UCSD-AML1 (cell line): ENCODE results near the gene TRIP6.
A peak's percentile ranks its signal among the peaks of the same experiment; 100 is the strongest.
"Not testable (repeated sequence)": the region's sequence is repeated elsewhere in the genome, so short reads cannot be mapped to it uniquely, and the experiment has no call there.

Source experiments
- DNase-seq: peaks from one replicate; lab custom pipeline; 2025; ENCODE audit not compliant: unreplicated experiment; lab: John Stamatoyannopoulos, UW

TRIP6 gene

GRCh38 chr7:100837099-100837836 is 29.9 kb upstream of the TRIP6 start:
- no peak for DNase-seq

- DNase-seq = no peak
Observed at GRCh38 chr7:100839361-100839760, 27.8 kb upstream of the TRIP6 start.

- no peak for DNase-seq
Observed at GRCh38 chr7:100840470-100841100, 26.6 kb upstream of the TRIP6 start.

- no peak for DNase-seq
Observed at GRCh38 chr7:100847360-100847759, 19.8 kb upstream of the TRIP6 start.

- peak; percentile 82 for DNase-seq
Observed at GRCh38 chr7:100852048-100852872, 14.9 kb upstream of the TRIP6 start, which contains the start of gene SLC12A9. SLC12A9 (plus strand) TSS chr7:100852713; CDS start chr7:100854198, 1,485 bp downstream.

GRCh38 chr7:100854146-100854895 is 12.9 kb upstream of the TRIP6 start:
- DNase-seq = no peak

- DNase-seq = not testable (repeated sequence)
Observed at GRCh38 chr7:100854899-100855298, 12.3 kb upstream of the TRIP6 start.

- no peak for DNase-seq
Observed at GRCh38 chr7:100855515-100855914, 11.7 kb upstream of the TRIP6 start.

GRCh38 chr7:100856871-100857282 is 10.3 kb upstream of the TRIP6 start:
- no peak for DNase-seq

GRCh38 chr7:100859856-100860255 is 7.3 kb upstream of the TRIP6 start:
- DNase-seq = no peak

GRCh38 chr7:100860702-100861615 is 6.2 kb upstream of the TRIP6 start:
- no peak for DNase-seq

GRCh38 chr7:100861616-100861985 is 5.6 kb upstream of the TRIP6 start:
- DNase-seq = no peak

- DNase-seq = no peak
Observed at GRCh38 chr7:100863406-100863950, 3.7 kb upstream of the TRIP6 start.

GRCh38 chr7:100864263-100864845 is 2.8 kb upstream of the TRIP6 start:
- DNase-seq = no peak

- DNase-seq = no peak
Observed at GRCh38 chr7:100865372-100865911, 1.7 kb upstream of the TRIP6 start.

GRCh38 chr7:100865938-100866728 is 1.1 kb upstream of the TRIP6 start:
- no peak for DNase-seq

GRCh38 chr7:100866729-100867039 is 503 bp upstream of the TRIP6 start:
- no peak for DNase-seq

- DNase-seq = no peak
Observed at GRCh38 chr7:100867776-100868485, 744 bp downstream of the TRIP6 start.
